Progenitor cell of endocrine pancreas (in vitro differentiated cells): ENCODE measurements around the gene DRAXIN. TPM values are rescaled to one million over a fixed set of nuclear protein-coding genes. Genes with fewer than 3 reads are reported as not detected.
A peak's percentile ranks its signal among the peaks of the same experiment; 100 is the strongest.

Source experiments
- DNase-seq: peaks from one replicate; pipeline ENCODE4 v3.0.0; 2021; ENCODE audit warnings: low spot score; ENCODE audit not compliant: unreplicated experiment
- H3K27ac Mint-ChIP-seq: 2 replicates; pipeline ENCODE4 v1.8.0; 2021; ENCODE audit warnings: mild to moderate bottlenecking, moderate library complexity, mixed read lengths
- H3K27me3 Mint-ChIP-seq: 2 replicates; pipeline ENCODE4 v1.8.0; 2021; ENCODE audit warnings: mixed read lengths
- H3K36me3 Mint-ChIP-seq: 2 replicates; pipeline ENCODE4 v1.8.0; 2022; ENCODE audit warnings: mixed read lengths; ENCODE audit not compliant: insufficient read depth
- H3K4me1 Mint-ChIP-seq: 2 replicates; pipeline ENCODE4 v1.8.0; 2021; ENCODE audit warnings: low read depth, mixed read lengths
- H3K4me3 Mint-ChIP-seq: 2 replicates; pipeline ENCODE4 v1.8.0; 2021; ENCODE audit warnings: low read depth, mild to moderate bottlenecking, moderate library complexity, mixed read lengths
- H3K9me3 Mint-ChIP-seq: 2 replicates; pipeline ENCODE4 v1.8.0; 2021; ENCODE audit warnings: low read depth, mixed read lengths
- total RNA-seq: library from RNA; stranded (reverse); gene quantifications from 2 replicates; pipeline ENCODE4 v1.2.1, GENCODE V29; 2021
- TF ChIP-seq, protein P1 (sequence below): fragments of 200-600 bp; sonication (generic); IDR thresholded peaks from one replicate; pipeline ENCODE4 v1.5.0; 2021; ENCODE audit warnings: antibody characterized with exemption, mild to moderate bottlenecking; ENCODE audit not compliant: unreplicated experiment

DRAXIN gene
- total RNA-seq, 1 donor from 2014 or later, result 2.8 TPM

GRCh38 chr1:11705596-11705995 is 14.1 kb downstream of the DRAXIN start:
- no peaks in the 10 kb centered on the region for H3K9me3 Mint-ChIP-seq
- no peaks in the 10 kb centered on the region for H3K4me1 Mint-ChIP-seq
- TF ChIP-seq, protein P1, sequence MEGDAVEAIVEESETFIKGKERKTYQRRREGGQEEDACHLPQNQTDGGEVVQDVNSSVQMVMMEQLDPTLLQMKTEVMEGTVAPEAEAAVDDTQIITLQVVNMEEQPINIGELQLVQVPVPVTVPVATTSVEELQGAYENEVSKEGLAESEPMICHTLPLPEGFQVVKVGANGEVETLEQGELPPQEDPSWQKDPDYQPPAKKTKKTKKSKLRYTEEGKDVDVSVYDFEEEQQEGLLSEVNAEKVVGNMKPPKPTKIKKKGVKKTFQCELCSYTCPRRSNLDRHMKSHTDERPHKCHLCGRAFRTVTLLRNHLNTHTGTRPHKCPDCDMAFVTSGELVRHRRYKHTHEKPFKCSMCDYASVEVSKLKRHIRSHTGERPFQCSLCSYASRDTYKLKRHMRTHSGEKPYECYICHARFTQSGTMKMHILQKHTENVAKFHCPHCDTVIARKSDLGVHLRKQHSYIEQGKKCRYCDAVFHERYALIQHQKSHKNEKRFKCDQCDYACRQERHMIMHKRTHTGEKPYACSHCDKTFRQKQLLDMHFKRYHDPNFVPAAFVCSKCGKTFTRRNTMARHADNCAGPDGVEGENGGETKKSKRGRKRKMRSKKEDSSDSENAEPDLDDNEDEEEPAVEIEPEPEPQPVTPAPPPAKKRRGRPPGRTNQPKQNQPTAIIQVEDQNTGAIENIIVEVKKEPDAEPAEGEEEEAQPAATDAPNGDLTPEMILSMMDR, result no peak
- no peak for DNase-seq
- no peak overlapping the region for H3K4me3 Mint-ChIP-seq
- H3K36me3 Mint-ChIP-seq, result no peaks in the 10 kb centered on the region
- H3K27ac Mint-ChIP-seq, result no peak overlapping the region
- peaks cover 24% of the 10 kb centered on the region for H3K27me3 Mint-ChIP-seq

DNA sequence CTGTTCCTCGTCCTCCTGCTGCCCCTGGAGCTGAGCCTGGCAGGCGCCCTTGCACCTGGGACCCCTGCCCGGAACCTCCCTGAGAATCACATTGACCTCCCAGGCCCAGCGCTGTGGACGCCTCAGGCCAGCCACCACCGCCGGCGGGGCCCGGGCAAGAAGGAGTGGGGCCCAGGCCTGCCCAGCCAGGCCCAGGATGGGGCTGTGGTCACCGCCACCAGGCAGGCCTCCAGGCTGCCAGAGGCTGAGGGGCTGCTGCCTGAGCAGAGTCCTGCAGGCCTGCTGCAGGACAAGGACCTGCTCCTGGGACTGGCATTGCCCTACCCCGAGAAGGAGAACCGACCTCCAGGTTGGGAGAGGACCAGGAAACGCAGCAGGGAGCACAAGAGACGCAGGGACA is 14.8 kb downstream of the DRAXIN start:
- Mint-ChIP-seq H3K4me1 (no peaks in the 10 kb centered on the region), H3K27me3 (peaks cover 24% of the 10 kb centered on the region), H3K4me3 (no peak overlapping the region), H3K36me3 (no peaks in the 10 kb centered on the region), H3K27ac (no peak overlapping the region), H3K9me3 (no peaks in the 10 kb centered on the region)
- DNase-seq, result no peak
- TF ChIP-seq, protein P1, result no peak

DNA sequence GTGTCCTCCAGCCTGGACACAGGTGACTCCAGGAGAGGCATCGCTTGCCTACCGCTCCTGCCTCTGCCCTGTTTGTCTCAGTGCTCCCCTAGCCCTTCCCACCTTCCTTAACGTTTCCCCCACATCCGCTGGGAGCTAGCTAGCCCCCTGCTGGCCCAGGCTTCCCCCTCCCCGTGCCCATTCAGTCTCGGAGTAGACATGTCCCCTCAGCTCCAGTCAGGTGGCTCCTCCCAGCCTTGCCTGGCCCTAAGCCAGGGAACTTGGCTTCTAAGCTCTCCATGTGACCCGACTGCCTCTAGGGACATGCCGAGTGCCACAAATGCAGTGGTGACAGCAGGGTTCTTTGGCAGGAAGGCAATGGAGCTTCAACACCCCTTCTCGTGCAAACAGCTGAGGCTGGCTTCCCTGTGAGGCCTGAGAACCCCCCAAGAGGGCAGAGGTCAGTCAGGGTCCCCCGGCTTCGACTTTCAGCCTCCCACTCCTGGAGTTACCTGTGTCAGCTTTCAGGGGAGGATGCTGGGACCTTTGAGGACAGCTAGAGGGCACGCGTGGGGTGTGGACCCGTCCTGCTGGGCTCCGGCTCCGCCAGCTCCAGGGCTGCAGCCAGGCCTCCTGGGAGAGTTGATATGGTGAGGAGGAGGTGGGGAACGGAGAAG is 16.2 kb downstream of the DRAXIN start:
- H3K36me3 Mint-ChIP-seq, result no peaks in the 10 kb centered on the region
- no peak overlapping the region for H3K4me3 Mint-ChIP-seq
- no peaks in the 10 kb centered on the region for H3K9me3 Mint-ChIP-seq
- no peaks in the 10 kb centered on the region for H3K4me1 Mint-ChIP-seq
- peaks cover 24% of the 10 kb centered on the region for H3K27me3 Mint-ChIP-seq
- DNase-seq, result no peak
- H3K27ac Mint-ChIP-seq, result no peak overlapping the region
- TF ChIP-seq, protein P1, result no peak

GRCh38 chr1:11708554-11709350 is 17.2 kb downstream of the DRAXIN start:
- TF ChIP-seq, protein P1, result no peak
- no peak for DNase-seq
- peak overlapping the region; percentile 33 for H3K27ac Mint-ChIP-seq

GRCh38 chr1:11711490-11711889 is 20.0 kb downstream of the DRAXIN start:
- no peak overlapping the region for H3K27ac Mint-ChIP-seq

More at GRCh38 chr1:11708554-11709350, 17.2 kb downstream of the DRAXIN start:
- Mint-ChIP-seq H3K36me3 (no peaks in the 10 kb centered on the region), H3K4me1 (no peaks in the 10 kb centered on the region), H3K9me3 (no peaks in the 10 kb centered on the region), H3K4me3 (no peak overlapping the region), H3K27me3 (peaks cover 16% of the 10 kb centered on the region)

More at GRCh38 chr1:11711490-11711889, 20.0 kb downstream of the DRAXIN start:
- no peak for DNase-seq
- Mint-ChIP-seq H3K4me3 (no peak overlapping the region), H3K9me3 (no peaks in the 10 kb centered on the region), H3K27me3 (peaks cover 4% of the 10 kb centered on the region), H3K4me1 (no peaks in the 10 kb centered on the region), H3K36me3 (no peaks in the 10 kb centered on the region)
- TF ChIP-seq, protein P1, result no peak
